EL (cell line): ENCODE measurements around the gene AK5.
"Not testable (repeated sequence)": the region's sequence is repeated elsewhere in the genome, so short reads cannot be mapped to it uniquely, and the experiment has no call there.

Experiments
- DNase-seq: peaks from one replicate; pipeline ENCODE4 v3.0.0-alpha.2; 2016

AK5 gene

DNA sequence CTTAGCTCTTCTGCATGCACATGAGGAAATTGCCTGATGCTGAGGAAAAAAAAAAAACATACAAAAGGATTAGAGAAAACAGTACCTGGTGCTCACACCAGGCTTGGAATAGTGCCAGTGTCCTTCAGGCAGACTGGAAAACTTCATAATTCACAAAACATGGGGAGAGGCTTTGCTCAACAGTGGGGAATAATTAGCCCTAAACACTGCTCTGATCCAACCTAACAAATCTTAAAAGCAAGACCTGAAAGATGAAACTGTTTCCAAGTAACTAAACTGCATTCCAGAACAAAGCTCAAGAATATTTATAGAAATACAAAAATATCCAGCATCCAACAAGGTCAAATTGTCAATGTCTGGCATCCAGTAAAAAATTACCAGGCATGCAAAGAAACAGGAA lies 124.8 kb downstream of the AK5 start:
- no peak for DNase-seq

DNA sequence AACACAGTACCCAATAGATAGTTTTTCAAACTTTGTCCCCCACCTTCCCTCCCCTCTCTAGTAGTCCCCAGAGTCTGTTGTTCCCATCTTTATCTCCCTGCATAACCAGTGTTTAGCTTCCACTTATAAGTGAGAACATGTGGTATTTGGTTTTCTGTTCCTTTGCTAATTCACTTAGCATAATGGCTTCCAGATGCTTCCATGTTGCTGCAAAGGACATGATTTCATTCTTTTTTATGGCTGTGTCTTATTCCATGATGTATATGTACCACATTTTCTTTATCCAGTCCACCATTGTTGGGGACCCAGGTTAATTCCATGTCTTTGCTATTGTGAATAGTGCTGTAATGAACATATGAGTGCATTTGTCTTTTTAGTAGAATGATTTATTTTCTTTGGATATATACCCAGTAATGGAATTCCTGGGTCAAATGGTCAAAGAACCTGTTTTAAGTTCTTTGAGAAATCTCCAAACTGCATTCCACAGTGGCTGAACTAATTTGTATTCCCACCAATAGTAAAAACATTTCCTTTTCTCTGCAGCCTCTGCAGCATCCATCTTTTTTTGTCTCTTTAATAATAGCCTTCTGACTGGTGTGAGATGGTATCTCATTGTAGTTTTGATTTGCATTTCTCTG lies 126.0 kb downstream of the AK5 start:
- DNase-seq, result peak; percentile 72

DNA sequence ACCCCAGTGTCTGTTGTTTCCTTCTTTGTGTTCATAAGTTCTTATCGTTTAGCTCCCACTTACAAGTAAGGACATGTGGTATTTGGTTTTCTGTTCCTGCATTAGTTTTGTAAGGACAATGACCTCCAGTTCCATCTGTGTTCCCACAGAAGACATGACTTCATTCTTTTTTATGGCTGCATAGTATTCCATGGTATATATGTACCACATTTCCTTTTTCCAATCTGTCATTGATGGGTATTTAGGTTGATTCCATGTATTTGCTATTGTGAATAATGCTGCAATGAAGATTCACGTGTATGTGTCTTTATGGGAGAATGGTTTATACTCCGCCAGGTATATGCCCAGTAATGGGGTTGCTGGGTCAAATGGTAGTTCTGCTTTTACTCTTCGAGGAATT lies 127.1 kb downstream of the AK5 start:
- not testable (repeated sequence) for DNase-seq

DNA sequence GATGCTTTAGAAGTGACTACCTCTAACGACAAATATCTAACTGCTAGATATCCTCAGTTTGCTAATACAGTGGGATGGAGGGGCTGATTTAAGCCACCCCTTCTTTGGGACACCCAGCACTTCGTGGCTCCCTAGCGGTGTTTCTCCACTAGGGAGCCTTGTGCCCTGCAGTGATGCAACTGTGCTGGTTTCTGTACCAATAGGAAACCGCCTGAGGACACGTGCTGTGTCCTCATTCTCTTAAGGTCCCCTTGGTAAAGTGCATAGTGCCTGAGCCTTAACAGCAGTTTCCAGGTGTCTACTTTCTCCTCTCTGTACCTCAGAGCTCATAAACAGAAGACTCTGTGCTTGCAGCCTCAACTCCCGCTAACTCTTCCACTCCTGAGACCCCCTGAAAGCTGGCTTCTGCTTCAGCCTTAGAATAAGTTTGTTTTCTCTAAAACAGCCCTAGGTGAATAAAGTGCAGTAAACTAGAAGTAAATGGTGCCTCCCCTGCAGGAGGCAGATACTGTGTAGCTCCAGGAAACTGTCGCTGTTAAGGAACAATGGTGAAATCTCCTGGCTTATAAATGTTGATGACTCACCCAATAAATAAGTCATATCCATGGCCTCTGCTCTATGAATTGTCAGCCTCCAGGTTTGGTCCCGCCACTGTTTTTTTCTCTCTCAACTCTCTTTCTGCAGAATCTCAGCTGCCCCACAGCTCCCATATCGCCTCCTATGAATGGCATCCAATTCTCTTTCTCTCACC lies 130.4 kb downstream of the AK5 start:
- DNase-seq, result peak; percentile 75

DNA sequence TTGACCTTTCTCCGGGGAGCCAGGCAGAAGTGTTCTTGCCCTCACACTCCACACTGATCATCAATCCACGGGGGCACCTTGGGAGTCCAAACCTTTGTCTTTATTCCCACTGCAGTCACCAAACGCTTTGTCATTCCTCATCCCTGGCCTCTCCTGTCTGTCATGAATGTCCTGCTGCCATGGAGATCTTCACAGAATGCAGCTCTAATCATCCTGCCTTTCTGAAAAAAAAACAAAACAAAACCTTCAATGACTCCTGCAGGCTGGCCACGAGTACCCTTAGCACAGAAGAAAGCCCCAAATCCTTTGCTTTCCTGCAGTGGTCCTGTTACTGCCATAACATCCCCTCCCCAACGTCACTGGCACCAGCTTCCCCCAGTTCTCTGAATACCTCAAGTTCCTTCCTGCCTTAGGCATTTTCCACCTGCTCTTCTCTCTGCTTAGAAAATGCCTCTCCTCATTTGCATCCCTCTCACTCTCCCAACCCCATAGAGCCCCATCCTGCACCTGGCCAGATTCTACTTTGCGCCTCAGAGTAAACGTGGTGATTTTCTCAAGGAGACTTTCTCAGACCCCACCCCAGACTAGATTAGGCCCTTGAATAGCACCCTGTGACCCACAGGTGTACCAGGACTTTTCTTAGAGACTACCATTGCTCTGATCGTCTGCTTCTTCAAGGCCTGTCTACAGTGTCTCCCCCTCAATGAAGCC lies 131.2 kb downstream of the AK5 start:
- no peak for DNase-seq

DNA sequence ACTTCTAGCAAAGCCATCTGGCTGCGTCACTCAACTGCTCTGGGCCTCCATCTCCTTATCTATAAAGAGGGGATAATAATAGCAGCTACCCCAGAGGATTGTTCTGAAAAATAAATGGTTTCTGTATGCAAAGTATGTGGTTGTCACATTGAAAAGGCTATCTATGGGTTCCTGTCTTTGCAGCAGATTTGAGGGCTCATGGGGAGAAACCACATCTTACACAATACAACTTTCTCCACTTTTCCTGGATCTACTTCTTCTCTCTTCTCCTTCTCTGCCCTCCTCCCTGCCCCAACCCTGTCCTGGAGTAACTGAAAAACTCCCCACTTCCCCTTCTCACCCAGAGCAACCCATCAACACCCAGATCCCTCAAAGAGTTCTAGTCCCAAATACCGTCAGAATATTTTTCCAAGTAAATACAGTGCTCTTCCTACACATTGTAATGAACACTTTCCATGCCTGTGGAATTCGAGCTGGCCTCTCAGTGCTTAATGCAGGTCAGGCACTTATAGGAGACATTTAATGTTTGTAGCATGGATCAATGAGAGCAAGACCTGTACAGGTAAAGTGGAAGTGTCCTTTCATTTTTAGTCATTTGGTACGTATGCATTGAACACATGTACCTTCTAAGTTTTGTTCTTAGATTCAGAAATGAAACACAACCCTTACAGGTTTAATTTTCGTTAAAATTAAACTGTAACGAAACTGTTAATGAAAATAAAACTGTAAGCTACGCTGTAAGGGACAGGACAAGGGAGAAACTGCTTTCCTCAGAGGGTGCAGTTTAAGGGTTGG lies 131.9 kb downstream of the AK5 start:
- DNase-seq, result no peak

DNA sequence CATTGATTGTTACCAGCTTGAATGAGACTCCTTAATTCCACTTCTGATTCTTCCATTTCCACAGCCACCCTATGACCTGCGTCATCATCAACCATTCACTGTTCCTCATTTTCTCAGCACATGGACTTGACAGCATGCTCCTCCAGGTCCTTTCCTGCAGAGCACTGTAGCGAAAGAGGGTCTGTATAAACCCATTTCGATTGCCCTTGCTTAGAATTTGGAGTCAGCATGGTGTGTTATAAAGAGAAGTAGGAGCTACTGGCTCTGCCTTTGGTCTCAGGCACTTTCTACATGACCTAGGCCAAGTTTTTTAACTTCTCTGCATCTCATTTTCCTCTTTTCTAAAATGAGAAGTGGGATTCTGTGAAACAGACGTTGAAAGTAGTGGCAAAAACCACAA lies 133.8 kb downstream of the AK5 start:
- DNase-seq, result no peak

DNA sequence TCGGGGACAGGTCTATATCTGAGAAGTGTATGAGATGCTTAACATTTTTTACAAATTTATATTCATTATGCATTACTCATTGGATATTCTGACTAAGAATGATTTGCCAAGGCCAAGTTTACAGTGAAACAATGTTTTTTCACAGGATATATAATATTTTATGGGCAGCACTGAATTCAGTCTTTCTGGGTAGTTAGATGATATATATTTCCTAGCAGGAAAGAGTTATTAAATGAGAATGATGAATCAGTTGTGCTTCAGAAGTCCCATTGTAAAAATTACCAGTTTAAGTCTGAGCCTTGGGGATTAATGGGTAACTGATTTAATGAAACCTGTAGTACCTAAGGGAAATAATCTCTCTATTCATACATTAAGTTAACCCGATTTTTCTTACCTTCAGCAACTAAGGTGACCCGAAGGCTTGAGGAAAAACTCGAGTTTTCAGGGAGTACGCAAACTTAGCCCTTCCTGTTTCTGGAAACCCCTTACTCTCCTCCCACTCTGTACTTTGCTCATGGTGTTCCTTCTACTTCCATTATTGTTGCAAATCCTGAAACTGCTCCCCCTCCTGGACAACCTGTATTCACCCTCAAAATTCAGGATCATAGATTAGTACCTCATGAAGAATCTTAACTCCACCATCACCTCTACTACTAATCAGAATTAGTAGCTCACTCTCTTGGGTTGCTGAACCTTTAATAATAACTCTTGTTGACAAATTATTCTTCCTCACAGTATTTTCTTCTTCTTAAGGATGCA lies 135.1 kb downstream of the AK5 start:
- DNase-seq, result peak; percentile 51

DNA sequence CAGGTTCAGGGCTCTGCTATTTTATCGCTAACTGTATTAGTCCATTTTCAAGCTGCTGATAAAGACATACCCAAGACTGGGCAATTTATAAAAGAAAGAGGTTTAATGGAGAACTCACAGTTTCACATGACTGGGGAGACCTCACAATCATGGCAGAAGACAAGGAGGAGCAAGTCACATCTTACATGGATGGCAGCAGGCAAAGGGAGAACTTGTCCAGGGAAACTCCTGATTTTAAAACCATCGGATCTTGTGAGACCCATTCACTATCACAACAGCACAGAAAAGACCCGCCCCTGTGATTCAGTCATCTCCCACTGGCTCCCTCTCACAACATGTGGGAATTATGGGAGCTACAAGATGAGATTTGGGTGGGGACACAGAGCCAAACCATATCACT lies 136.2 kb downstream of the AK5 start:
- not testable (repeated sequence) for DNase-seq

DNA sequence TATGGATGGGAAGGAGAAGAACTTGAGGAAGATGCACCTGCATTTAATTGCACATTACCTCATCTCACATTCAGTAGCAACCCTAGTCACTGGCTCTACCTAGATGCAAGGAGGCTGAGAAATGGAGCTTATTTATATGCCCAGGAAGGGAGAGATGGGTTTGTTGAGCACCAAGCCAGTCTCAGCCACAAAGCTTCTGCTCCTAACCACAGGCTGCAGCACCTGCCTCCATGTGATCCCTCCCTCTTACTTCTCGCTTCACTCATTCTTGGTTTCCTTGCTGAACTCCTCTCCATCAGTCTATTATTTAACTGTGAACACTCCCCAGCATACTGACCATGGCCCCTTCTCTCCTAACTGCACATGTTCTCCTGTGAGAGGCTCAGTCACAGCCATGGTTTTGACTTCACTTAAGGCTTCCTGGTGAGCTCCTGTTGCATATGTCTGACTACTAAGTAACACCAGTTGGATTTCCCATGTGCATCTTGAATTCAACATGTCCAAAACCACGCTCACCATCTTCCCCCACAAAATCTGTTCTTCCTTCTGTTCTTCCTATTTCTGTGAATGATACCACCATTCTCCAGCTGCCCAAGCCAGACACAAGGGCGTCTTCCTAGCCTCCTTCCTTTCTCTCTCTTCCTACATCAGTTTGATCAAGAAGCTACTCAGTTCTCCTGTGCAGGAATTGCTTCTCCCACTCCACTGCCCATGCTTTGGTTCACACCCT lies 139.8 kb downstream of the AK5 start:
- DNase-seq, result no peak

DNA sequence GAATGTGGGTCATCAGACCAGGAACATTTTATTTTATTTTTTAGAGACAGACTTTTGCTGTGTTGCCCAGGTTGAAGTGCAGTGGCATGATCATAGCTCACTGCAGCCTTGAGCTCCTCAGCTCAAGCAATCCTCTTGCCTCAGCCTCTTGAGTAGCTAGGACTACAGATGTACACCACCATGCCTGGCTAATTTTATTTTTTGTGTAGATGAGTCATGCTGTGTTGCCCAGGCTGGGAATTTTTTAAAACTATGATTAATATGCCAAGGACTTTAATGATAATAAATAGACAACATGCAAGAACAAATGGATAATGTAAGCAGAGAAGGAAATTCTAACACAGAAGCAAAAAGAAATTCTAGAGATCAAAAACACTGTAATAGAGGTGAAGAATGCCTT lies 142.4 kb downstream of the AK5 start:
- peak; percentile 75 for DNase-seq

DNA sequence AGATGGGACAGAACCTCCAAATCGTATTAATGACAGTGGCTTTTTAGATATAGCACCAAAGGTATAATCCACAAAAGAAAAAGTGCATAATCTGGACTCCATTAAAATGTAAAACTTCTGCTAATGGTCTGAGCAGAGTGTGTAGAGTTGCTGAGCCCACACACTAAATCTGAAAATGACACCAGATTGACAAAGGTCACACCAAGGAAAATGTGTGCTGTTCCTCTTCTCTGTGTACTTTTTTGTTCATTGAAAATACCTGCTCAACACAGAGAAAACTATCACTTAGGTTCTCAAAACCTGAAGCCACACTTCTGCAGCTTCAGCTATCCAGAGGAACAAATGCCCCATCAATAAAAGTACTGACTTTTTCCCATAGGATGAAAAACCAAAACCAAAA lies 146.2 kb downstream of the AK5 start:
- no peak for DNase-seq

DNA sequence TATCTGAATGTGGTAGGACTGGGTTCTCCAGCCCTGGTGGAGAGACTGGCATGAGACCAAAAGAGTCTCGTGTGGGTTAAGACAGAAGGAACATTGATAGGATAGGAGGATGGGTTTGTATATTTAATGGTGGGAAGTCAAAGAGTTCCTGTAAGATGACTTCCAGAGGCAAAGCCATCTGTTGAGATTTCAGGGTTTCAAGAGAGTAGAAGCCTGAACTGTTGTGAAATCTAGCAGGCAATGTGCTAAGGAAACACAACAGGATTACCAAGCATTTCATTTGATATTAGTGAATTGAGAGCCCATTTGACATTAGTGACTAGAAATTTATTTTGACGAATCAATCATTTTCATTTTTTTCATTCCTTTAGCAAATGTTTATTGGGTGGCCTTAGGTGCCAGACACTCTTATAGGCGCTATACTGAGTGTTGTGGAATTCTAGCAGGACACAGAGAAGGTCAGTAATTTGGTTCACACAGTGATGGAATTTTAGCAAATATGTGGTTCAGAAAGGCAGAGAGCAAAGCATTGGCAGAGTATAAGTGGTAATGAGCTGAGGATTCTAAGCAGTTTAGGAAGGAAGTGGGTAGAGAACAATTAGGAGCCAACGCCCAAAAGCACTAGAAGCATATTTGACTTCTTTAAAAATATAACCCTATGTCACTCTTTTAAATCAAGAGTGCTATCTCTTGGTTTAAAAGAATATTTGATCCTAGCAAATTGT lies 149.3 kb downstream of the AK5 start:
- DNase-seq, result no peak

DNA sequence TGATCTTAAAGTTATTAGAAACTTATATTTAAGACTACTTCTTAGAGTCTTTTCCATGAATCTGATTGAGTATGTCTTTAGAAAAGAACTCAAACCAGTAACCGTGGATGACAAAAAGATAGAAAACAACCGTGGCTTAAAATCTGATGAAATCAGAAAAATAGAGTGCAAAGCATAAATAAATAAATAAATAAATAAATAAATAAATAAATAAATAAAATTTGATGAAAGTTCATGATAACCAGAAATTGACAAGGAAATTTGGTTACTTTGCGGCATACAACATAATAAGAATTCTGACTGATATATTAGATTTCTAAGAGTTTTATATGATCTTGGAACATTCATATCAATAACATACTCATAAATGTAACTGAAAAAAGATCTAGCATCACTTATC lies 152.1 kb downstream of the AK5 start:
- no peak for DNase-seq

DNA sequence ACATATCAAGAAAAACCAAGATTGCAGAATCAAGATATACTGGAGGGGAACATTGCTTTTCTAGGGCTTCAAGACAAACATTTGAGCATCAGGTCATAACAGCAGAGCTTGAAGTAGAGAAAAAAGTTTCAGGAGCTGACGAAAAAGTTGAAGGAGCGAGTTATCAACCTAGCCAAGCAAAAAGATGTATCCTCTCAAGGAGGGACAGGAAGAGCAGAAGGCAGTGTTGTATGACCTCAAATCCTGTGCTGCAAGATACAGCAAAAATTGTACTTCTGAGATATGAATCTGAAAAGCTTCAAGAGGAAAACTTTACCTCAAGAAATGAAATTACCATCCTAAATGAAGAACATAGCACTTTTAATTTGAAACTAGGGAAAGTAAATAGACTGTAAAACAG lies 153.1 kb downstream of the AK5 start:
- DNase-seq, result no peak

DNA sequence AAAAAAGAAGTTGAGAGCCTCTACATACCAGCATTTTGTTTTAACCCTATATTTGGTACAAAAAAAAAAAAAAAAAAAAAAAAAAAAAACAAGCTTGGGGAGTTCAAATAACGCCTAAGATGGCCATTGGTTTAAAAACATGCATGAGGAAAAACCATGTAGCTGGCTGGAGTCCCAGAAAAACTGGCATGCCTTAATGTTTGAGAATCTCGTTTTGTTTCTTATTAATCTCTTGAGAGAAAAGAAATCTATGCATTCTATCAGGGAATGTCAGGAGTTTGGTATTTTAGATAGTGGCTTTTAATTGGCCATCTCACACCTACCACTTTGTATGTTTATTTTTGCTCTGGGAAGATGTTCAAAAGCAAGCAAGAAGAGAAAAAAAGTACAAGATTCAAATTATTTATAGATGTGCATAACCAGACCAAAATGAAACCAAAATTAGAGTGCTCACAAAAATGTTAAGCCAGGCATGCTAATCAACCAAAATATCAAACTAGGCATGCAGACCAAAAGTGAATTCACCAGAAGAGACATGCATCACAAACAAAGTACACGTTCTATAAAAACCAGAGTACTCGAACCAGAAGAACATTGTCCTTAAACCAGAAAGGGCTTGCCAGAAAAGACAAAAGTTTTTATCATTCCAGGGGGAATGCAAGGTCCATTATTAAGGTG lies 156.6 kb downstream of the AK5 start:
- peak; percentile 82 for DNase-seq

DNA sequence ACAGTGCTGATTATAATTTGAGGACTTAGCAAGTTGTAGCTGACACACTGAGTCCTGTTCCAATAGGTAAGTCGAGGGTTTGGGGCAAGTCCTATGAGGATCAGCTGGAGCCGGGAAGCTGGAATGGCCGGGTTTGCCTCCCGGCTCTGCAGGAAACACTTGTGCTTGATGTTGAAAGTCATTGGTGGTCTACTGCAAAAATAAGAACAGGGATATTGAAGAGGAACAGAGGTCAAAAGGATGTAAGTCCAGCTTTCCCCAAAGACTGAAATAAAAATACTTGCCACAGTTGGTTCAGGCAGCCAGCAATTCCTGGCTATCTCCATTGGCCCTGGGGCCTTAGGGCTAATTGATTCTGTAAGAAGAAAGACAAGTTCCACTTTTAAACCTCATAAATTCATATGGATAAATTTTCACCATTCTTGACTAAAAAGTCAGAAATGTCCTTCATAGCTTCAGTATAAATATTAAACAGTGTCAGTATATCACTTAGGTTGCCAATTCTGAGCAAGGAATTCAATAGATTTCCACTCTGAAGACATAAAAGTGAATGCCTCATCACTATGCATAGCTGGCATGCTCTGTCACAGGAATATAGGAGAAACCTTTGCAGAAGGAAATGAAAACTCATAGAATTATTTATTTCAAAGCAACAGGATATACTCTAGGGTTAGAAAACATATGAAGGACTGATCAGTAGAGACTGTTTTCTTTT lies 165.2 kb downstream of the AK5 start:
- peak; percentile 47 for DNase-seq

DNA sequence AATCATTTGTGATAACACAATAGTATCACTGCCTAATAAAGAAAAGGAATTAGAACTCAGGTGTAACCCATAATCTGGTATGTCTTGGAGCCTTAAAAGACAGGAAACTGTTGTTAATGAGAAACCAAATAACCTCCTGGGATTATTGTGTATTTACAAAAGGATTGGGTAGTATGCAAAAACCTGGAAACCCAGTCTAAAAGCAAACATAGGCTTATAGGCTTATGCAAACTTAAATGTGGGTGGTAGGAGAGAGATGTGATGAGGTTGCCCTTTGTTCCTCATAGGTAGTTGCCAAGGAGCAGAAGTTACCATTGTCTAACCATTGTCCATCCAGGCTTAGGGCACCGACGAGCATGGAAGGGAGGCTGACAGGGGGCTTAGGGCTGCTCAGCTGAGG lies 165.8 kb downstream of the AK5 start:
- DNase-seq, result no peak

DNA sequence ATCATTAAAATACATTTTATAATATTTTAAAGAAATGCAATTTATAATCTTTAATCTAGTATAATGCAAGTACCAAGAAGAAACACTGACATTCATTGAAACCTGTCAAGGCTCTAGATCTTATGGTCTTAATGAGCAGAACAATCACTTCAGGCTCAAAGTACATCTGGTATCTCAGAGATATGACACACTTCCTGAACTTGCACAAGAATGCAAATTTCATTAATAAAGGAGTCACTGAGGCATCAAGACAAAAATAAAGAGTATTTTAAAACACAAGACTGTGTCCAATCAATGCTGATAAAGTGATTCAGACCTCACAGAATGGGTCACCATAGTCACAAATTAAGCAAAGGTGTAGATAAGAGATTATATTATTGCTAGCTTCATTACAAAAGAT lies 178.1 kb downstream of the AK5 start:
- peak; percentile 24 for DNase-seq

DNA sequence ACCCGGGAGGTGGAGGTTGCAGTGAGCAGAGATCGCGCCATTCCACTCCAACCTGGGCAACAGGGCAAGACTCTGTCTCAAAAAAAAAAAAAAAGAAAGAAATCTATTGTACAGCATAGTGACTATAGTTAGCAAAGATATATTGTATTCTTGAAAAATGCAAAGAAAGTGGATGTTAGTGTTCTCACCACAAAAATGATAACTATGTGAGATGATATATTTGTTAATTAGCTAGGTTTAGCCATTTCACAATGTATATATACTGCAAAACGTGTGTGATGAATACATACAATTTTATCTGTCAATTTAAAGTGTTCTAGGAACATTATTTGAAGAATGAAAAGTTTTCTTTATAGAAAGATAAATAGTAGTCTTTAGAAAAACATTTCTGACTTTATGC lies 179.9 kb downstream of the AK5 start:
- no peak for DNase-seq
